ENCODE results near the gene CXorf66.
"Not testable (repeated sequence)": the region's sequence is repeated elsewhere in the genome, so short reads cannot be mapped to it uniquely, and the experiment has no call there.

Gene CXorf66

GRCh38 chrX:139924696-139925095, 40.6 kb downstream of the CXorf66 start:
- no peak for DNase-seq

DNA sequence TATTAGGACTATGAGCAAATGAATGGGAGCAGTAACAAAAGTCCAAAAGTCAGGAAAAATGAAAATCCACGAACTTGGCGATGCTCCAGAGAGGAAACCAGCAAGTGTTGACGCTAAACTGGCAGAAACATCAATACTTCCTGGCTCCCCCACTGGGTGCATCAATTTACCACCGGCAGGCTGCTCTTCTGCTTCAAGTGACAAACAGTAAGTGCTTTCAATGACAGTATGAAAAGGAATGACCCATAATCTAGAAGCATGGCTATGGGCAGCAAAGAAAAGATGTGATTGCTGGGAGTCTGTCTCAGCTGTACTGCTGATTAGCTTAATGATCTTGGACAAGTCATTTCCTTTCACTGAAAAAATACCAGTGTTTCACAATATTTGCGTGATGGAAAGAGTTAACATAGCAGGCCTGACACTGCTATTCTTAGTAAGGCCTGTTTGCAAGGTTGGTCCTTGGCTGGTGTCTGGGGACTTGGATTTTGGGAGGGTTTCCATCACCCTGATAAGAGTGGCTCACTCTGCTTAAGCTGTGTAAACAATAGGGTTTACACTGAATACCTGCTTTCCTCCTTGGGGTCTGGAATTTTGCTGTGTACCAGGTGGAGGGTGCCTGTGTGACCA, 41.1 kb downstream of the CXorf66 start:
- no peak for DNase-seq

- DNase-seq, result not testable (repeated sequence)
These were observed 44.2 kb downstream of the CXorf66 start for GRCh38 chrX:139921142-139921541.

DNA sequence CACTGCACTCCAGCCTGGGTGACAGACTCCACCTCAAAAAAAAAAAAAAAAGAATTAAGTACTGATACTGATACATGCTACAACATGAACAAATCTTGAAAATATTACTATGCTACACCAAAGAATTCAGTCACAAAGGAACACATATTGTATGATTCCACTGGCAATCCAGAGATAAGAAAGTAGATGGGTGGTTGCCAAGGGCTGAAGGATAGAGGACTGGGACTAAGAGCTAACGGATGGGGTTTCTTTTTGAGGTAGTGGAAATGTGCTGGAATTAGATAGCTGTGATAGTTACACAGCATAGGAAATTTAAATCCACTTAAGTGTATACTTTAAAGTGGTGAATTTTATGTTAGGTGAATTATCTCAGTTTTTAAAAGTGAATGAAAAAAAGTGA, 45.0 kb downstream of the CXorf66 start:
- DNase-seq, result no peak

- no peak for DNase-seq
These were observed 50.9 kb downstream of the CXorf66 start for GRCh38 chrX:139914421-139914820.

DNA sequence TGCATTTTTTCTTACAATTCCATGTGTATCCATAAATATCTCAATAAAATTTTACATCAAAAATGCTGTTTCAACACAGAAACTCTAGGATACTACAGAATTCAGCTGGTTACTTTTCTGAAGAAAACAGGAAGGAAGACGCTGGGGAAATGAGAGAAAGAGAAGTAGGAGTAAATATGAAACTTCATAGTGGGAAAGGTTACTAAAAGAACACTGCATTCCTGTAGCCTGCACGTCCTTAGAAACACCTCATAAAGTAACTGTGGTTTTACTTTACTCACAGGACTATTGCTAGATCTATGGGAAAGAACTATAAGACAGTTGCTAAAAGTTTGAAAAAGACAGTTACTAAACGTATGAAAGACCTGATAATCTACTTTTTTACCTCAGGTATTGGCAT, 55.6 kb downstream of the CXorf66 start:
- no peak for DNase-seq

DNA sequence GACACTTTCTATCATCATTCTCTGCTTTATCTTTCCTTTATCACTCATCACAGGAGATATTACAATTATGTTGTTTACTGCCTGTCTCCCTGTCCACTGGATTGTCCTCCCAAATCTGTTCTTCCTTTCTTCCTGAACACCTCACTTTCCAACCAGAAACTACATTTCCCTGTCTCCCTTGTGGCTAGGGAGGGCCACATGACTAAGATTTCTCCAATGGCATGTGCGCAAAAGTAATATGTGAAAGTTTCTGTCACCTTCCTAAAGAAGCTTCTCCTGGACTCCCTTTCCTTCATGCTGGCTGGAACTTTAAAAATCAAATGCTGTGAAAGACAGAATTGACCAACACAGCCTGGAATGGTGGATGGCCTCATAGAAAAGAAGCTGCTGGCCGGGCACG, 58.2 kb downstream of the CXorf66 start:
- DNase-seq, result no peak

GRCh38 chrX:139905743-139906142, 59.6 kb downstream of the CXorf66 start:
- DNase-seq, result no peak
